K562 (cell line): Measurements from ENCODE around the gene LIN28A. TPM values are rescaled to one million over a fixed set of nuclear protein-coding genes. Genes with fewer than 3 reads are reported as not detected.
A peak's percentile ranks its signal among the peaks of the same experiment; 100 is the strongest.

Experiments used
- BDP1 ChIP-seq: IDR thresholded peaks from 3 replicates; pipeline ENCODE4 v1.6.1; 2011; ENCODE audit not compliant: insufficient read length, insufficient read depth
- FIP1L1 ChIP-seq: fragments of 200-400 bp; formaldehyde crosslinking; IDR thresholded peaks from 2 replicates; pipeline ENCODE4 v1.6.1; 2018; ENCODE audit warnings: mild to moderate bottlenecking, low read depth, low read length; ENCODE audit not compliant: poor library complexity, severe bottlenecking
- MAFG ChIP-seq: fragments of 450-650 bp; conservative IDR thresholded peaks from 2 replicates; pipeline ENCODE4 v1.6.1; 2016; ENCODE audit warnings: missing genetic modification characterization, missing compliant biosample characterization
- MCM7 ChIP-seq, 2 experiments: fragments of 450-650 bp; IDR thresholded peaks; 2 replicates each; pipeline ENCODE4 v1.6.1; 2016 to 2018
- NCOA6 ChIP-seq: fragments of 450-650 bp; IDR thresholded peaks from 2 replicates; pipeline ENCODE4 v1.6.1; 2017; ENCODE audit warnings: mild to moderate bottlenecking
- NFXL1 ChIP-seq: fragments of 450-650 bp; formaldehyde crosslinking; IDR thresholded peaks from 2 replicates; pipeline ENCODE4 v1.4.0; 2021; ENCODE audit warnings: mild to moderate bottlenecking
- OTX1 ChIP-seq: fragments of 450-650 bp; formaldehyde crosslinking; IDR thresholded peaks from 2 replicates; pipeline ENCODE4 v1.4.0; 2022; ENCODE audit warnings: mild to moderate bottlenecking
- RNF219 ChIP-seq: fragments of 250-450 bp; sonication (Bioruptor Pico); IDR thresholded peaks from 2 replicates; pipeline ENCODE4 v1.5.0; 2022; ENCODE audit warnings: mild to moderate bottlenecking
- SMARCA5 ChIP-seq: fragments of 450-650 bp; IDR thresholded peaks from 2 replicates; pipeline ENCODE4 v1.6.1; 2016
- SMARCE1 ChIP-seq: fragments of 450-650 bp; IDR thresholded peaks from 2 replicates; pipeline ENCODE4 v1.7.1; 2016; ENCODE audit warnings: mild to moderate bottlenecking
- SNIP1 ChIP-seq: fragments of 450-650 bp; IDR thresholded peaks from 2 replicates; pipeline ENCODE4 v1.7.1; 2017; ENCODE audit warnings: low read depth, mild to moderate bottlenecking
- STAT5A ChIP-seq: IDR thresholded peaks from 2 replicates; pipeline ENCODE4 v1.6.1; 2012; ENCODE audit warnings: low read length, inconsistent platforms, borderline replicate concordance
- STAT5B ChIP-seq: fragments of 250-450 bp; sonication (Bioruptor Pico); IDR thresholded peaks from 2 replicates; pipeline ENCODE4 v1.8.0; 2021; ENCODE audit warnings: mild to moderate bottlenecking, inconsistent platforms
- TCF7L2 ChIP-seq: fragments of 150-350 bp; IDR thresholded peaks from 2 replicates; pipeline ENCODE4 v1.6.1; 2016; ENCODE audit warnings: low read depth, mild to moderate bottlenecking, low read length, moderate library complexity
- ZNF24 ChIP-seq: fragments of 450-650 bp; IDR thresholded peaks from 2 replicates; pipeline ENCODE4 v1.6.1; 2016
- ZNF77 ChIP-seq: fragments of 250-450 bp; sonication (Bioruptor Pico); IDR thresholded peaks from 2 replicates; pipeline ENCODE4 v1.5.0; 2020
- polyA plus RNA-seq, 8 experiments: library from polyadenylated mRNA; depleted of rRNA in 4 of 8; stranded (reverse) in 5 of 8; unstranded in 3 of 8; fragments of >200 nt; fragmentation: Nextera tagmentation in 2 of 8; fragmentation: Illumina TruSeq in 1 of 8; extraction: Ambion mirVana in 2 of 8; extraction: Trizol in 1 of 8; gene quantifications; 2 replicates each; pipeline versions ENCODE4 v1.2.1 to v1.2.3, GENCODE V29; 2011 to 2014; ENCODE audit warnings: inconsistent platforms in 1 of 8, missing spikeins in 1 of 8
- total RNA-seq, 7 experiments: library from RNA; depleted of rRNA in 6 of 7; stranded (reverse); fragments of >200 nt in 6 of 7; fragmentation: Illumina TruSeq in 2 of 7; extraction: Trizol in 2 of 7; gene quantifications; 2 replicates each; pipeline versions ENCODE4 v1.2.1 to v1.2.3, GENCODE V29; 2011 to 2021; ENCODE audit warnings: low replicate concordance in 1 of 7
- TF ChIP-seq, protein P1 (sequence below): fragments of 450-650 bp; IDR thresholded peaks from 2 replicates; pipeline ENCODE4 v1.6.1; 2016; ENCODE audit warnings: low read depth, mild to moderate bottlenecking, moderate library complexity
- TF ChIP-seq, protein P2 (sequence below): fragments of 250-450 bp; sonication (Bioruptor Pico); IDR thresholded peaks from 2 replicates; pipeline ENCODE4 v1.4.0; 2020; ENCODE audit warnings: mild to moderate bottlenecking
- TF ChIP-seq, protein P3 (sequence below): fragments of 450-650 bp; IDR thresholded peaks from 2 replicates; pipeline ENCODE4 v1.6.1; 2017; ENCODE audit warnings: mild to moderate bottlenecking, moderate library complexity
- TF ChIP-seq, protein P4 (sequence below): sonication (generic); formaldehyde crosslinking; IDR thresholded peaks from 2 replicates; pipeline ENCODE4 v1.8.1; 2022; ENCODE audit warnings: missing genetic modification reagents

The LIN28A gene
- total and polyA plus RNA-seq, 9 of the 15 experiments (the other 6 are each of a cell fraction or from before 2014, with no cell fraction given) = 0.80 to 5.4 (median 3.9) TPM

DNA sequence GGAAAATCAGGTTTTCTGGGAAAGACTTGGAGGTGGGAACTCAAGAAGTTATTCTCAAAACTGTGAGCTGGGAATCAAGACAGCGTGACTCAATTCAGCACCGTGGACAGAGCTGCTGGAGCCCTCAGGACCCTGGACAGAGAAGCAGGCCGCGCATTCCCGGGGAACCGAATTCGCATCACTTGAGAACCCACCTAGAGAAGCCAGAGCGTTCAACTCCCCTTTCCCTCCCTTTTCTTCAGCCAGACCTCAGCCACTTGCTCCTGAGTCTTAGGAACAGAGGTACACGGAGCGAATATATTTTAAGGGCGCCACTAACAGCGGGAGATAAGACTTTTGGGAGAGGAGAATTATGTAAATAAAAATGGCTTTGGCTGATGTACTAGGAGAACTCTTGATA, 2.0 kb upstream of the LIN28A start (continued):
- TF ChIP-seq SMARCA5 = no peak
- TF ChIP-seq ZNF24 = peak; percentile 88
- TF ChIP-seq MAFG (tag) = no peak
- TF ChIP-seq TCF7L2 = no peak
- TF ChIP-seq, protein P1, sequence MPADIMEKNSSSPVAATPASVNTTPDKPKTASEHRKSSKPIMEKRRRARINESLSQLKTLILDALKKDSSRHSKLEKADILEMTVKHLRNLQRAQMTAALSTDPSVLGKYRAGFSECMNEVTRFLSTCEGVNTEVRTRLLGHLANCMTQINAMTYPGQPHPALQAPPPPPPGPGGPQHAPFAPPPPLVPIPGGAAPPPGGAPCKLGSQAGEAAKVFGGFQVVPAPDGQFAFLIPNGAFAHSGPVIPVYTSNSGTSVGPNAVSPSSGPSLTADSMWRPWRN = no peak
- TF ChIP-seq NCOA6 = peak; percentile 100
- no peak for TF ChIP-seq ZNF77
- TF ChIP-seq, protein P2, sequence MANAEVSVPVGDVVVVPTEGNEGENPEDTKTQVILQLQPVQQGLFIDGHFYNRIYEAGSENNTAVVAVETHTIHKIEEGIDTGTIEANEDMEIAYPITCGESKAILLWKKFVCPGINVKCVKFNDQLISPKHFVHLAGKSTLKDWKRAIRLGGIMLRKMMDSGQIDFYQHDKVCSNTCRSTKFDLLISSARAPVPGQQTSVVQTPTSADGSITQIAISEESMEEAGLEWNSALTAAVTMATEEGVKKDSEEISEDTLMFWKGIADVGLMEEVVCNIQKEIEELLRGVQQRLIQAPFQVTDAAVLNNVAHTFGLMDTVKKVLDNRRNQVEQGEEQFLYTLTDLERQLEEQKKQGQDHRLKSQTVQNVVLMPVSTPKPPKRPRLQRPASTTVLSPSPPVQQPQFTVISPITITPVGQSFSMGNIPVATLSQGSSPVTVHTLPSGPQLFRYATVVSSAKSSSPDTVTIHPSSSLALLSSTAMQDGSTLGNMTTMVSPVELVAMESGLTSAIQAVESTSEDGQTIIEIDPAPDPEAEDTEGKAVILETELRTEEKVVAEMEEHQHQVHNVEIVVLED (CRISPR knock-in tag) = peak; percentile 61
- TF ChIP-seq, protein P3, sequence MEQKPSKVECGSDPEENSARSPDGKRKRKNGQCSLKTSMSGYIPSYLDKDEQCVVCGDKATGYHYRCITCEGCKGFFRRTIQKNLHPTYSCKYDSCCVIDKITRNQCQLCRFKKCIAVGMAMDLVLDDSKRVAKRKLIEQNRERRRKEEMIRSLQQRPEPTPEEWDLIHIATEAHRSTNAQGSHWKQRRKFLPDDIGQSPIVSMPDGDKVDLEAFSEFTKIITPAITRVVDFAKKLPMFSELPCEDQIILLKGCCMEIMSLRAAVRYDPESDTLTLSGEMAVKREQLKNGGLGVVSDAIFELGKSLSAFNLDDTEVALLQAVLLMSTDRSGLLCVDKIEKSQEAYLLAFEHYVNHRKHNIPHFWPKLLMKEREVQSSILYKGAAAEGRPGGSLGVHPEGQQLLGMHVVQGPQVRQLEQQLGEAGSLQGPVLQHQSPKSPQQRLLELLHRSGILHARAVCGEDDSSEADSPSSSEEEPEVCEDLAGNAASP = no peak
- TF ChIP-seq RNF219 (CRISPR knock-in tag) = no peak
- no peak for TF ChIP-seq STAT5B (CRISPR knock-in tag)
- peak; percentile 46; the same call in 1 of the 2 replicates for TF ChIP-seq SMARCE1
- peak; percentile 85 for TF ChIP-seq OTX1 (CRISPR knock-in tag)
- TF ChIP-seq SNIP1 = no peak
- TF ChIP-seq STAT5A = no peak; the same call in 1 of the 2 replicates
- TF ChIP-seq, protein P4, sequence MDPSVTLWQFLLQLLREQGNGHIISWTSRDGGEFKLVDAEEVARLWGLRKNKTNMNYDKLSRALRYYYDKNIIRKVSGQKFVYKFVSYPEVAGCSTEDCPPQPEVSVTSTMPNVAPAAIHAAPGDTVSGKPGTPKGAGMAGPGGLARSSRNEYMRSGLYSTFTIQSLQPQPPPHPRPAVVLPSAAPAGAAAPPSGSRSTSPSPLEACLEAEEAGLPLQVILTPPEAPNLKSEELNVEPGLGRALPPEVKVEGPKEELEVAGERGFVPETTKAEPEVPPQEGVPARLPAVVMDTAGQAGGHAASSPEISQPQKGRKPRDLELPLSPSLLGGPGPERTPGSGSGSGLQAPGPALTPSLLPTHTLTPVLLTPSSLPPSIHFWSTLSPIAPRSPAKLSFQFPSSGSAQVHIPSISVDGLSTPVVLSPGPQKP = peak; percentile 82; the same call in 1 of the 2 replicates
- no peak for TF ChIP-seq MCM7 (IDR thresholded peaks at IDR 0.05)
- TF ChIP-seq BDP1 = no peak
- no peak for TF ChIP-seq FIP1L1
- peak; percentile 85 for TF ChIP-seq NFXL1 (CRISPR knock-in tag)
